ENCODE data around the gene PLEKHA5.
"Not testable (repeated sequence)": the region's sequence is repeated elsewhere in the genome, so short reads cannot be mapped to it uniquely, and the experiment has no call there.

Gene PLEKHA5

GRCh38 chr12:19223018-19223417 lies 93.5 kb downstream of the PLEKHA5 start:
- TF ChIP-seq, protein P1, sequence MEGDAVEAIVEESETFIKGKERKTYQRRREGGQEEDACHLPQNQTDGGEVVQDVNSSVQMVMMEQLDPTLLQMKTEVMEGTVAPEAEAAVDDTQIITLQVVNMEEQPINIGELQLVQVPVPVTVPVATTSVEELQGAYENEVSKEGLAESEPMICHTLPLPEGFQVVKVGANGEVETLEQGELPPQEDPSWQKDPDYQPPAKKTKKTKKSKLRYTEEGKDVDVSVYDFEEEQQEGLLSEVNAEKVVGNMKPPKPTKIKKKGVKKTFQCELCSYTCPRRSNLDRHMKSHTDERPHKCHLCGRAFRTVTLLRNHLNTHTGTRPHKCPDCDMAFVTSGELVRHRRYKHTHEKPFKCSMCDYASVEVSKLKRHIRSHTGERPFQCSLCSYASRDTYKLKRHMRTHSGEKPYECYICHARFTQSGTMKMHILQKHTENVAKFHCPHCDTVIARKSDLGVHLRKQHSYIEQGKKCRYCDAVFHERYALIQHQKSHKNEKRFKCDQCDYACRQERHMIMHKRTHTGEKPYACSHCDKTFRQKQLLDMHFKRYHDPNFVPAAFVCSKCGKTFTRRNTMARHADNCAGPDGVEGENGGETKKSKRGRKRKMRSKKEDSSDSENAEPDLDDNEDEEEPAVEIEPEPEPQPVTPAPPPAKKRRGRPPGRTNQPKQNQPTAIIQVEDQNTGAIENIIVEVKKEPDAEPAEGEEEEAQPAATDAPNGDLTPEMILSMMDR (IDR thresholded peaks at IDR 0.05): peak; percentile 18
- Histone ChIP-seq H3K4me3 (ENCODE audit: low read depth, low read length) (no peak overlapping the region), H3K27ac (no peak overlapping the region), H2AFZ (no peak overlapping the region), H3K9me3 (ENCODE audit: control insufficient read depth, low read length) (no peaks in the 10 kb centered on the region), H3K27me3 (ENCODE audit: control insufficient read depth, insufficient read depth, low read length) (no peaks in the 10 kb centered on the region), H3K36me3 (ENCODE audit: control insufficient read depth, insufficient read depth, low read length) (no peaks in the 10 kb centered on the region), H3K4me2 (ENCODE audit: low read length) (no peak overlapping the region), H3K4me1 (peaks cover 3% of the 10 kb centered on the region), H3K9ac (no peak overlapping the region), H3K79me2 (peaks cover 10% of the 10 kb centered on the region)

- Histone ChIP-seq H3K4me1 (peaks cover 3% of the 10 kb centered on the region), H3K9me3 (ENCODE audit: control insufficient read depth, low read length) (no peaks in the 10 kb centered on the region), H2AFZ (no peak overlapping the region), H3K9ac (no peak overlapping the region), H3K79me2 (peaks cover 10% of the 10 kb centered on the region), H3K4me3 (ENCODE audit: low read depth, low read length) (no peak overlapping the region), H3K27me3 (ENCODE audit: control insufficient read depth, insufficient read depth, low read length) (no peaks in the 10 kb centered on the region), H3K27ac (no peak overlapping the region), H3K4me2 (ENCODE audit: low read length) (no peak overlapping the region), H3K36me3 (ENCODE audit: control insufficient read depth, insufficient read depth, low read length) (no peaks in the 10 kb centered on the region)
- TF ChIP-seq, protein P1 (IDR thresholded peaks at IDR 0.05): no peak
These were observed 94.2 kb downstream of the PLEKHA5 start for GRCh38 chr12:19223695-19224094.

DNA sequence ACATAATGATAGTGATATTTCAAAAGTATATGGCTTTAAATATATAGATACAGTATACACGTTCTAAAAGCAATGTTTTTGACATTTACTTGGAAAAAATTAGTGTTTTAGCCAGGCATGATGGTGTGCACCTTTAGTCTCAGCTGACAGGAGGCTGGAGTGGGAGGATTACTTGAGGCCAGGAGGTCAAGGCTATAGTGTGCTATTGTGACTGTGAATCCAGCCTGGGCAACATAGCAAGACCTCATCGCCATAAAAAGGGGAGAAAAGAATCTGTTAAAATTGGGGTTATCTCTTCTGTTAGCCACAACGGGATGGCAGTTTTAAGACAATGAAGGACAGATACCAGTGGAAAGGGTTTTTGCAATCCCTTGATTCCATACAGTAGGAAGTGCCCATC lies 95.2 kb downstream of the PLEKHA5 start:
- H3K79me2 ChIP-seq: peaks cover 10% of the 10 kb centered on the region
- H3K4me3 ChIP-seq (ENCODE audit: low read depth, low read length): no peak overlapping the region
- no peaks in the 10 kb centered on the region for H3K36me3 ChIP-seq (ENCODE audit: control insufficient read depth, insufficient read depth, low read length)
- H3K4me2 ChIP-seq (ENCODE audit: low read length): no peak overlapping the region
- peaks cover 3% of the 10 kb centered on the region for H3K4me1 ChIP-seq
- H3K9ac ChIP-seq: no peak overlapping the region
- H3K9me3 ChIP-seq (ENCODE audit: control insufficient read depth, low read length): no peaks in the 10 kb centered on the region
- no peak overlapping the region for H3K27ac ChIP-seq
- H3K27me3 ChIP-seq (ENCODE audit: control insufficient read depth, insufficient read depth, low read length): no peaks in the 10 kb centered on the region
- H2AFZ ChIP-seq: no peak overlapping the region
- TF ChIP-seq, protein P1 (IDR thresholded peaks at IDR 0.05): no peak

DNA sequence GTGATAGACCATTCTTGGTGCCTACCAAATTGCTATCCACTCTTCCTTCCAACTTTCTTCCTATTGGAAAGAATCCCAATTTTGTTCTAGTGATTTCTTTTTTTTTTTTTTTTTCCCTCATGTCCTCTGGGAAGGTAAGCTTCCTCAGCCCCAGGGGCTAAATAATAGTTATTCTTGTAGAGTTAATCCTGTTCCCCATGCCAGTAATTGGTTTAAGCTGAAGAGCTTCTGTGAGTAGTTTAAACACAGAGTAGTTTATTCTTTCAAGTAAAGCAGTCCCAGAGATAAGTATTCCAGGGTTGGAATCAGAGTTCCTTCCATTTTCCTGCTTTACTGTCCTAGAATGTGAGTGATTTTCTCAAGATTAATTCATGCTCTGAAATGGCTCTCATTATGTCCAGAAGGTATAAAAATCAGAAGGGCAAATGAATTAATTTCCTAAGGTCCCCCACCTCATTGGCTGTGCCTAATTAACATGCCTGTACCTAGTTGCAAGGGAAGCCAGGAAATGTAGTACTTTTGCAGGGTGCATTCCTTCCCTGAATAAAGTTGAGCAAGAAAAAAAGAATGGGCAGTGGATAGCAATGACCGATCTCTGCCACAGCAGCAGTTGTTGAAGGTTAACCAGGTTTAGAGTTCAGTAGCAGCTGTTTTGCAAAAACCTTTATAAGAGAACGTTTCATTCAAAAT lies 97.8 kb downstream of the PLEKHA5 start:
- no peak overlapping the region for H3K9ac ChIP-seq
- no peak overlapping the region for H3K27ac ChIP-seq
- H3K79me2 ChIP-seq: peaks cover 10% of the 10 kb centered on the region
- peaks cover 3% of the 10 kb centered on the region for H3K4me1 ChIP-seq
- TF ChIP-seq, protein P1 (IDR thresholded peaks at IDR 0.05): no peak
- H3K4me2 ChIP-seq (ENCODE audit: low read length): no peak overlapping the region
- no peaks in the 10 kb centered on the region for H3K9me3 ChIP-seq (ENCODE audit: control insufficient read depth, low read length)
- H3K4me3 ChIP-seq (ENCODE audit: low read depth, low read length): no peak overlapping the region
- no peaks in the 10 kb centered on the region for H3K27me3 ChIP-seq (ENCODE audit: control insufficient read depth, insufficient read depth, low read length)
- H2AFZ ChIP-seq: no peak overlapping the region
- H3K36me3 ChIP-seq (ENCODE audit: control insufficient read depth, insufficient read depth, low read length): no peaks in the 10 kb centered on the region

DNA sequence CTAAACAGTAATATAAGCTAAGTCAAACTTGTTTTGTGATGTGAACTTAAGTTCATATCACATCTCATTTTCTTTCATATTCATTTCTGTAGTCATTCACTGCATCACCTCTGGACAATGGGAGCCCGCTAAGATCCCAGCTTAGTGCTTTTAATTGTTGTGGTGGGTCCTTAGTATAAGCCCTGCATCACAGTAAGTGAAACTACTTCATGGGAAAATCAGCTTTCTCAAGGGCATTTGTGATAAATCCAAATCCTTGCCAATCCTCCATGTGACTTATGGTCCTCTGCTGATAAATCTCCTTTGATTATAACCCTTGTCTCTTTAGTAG lies 98.3 kb downstream of the PLEKHA5 start:
- H3K4me2 ChIP-seq (ENCODE audit: low read length): no peak overlapping the region
- no peak overlapping the region for H3K27ac ChIP-seq
- no peak overlapping the region for H2AFZ ChIP-seq
- H3K4me1 ChIP-seq: peaks cover 3% of the 10 kb centered on the region
- H3K79me2 ChIP-seq: peaks cover 10% of the 10 kb centered on the region
- no peak overlapping the region for H3K9ac ChIP-seq
- no peaks in the 10 kb centered on the region for H3K9me3 ChIP-seq (ENCODE audit: control insufficient read depth, low read length)
- H3K4me3 ChIP-seq (ENCODE audit: low read depth, low read length): no peak overlapping the region
- no peaks in the 10 kb centered on the region for H3K36me3 ChIP-seq (ENCODE audit: control insufficient read depth, insufficient read depth, low read length)
- TF ChIP-seq, protein P1 (IDR thresholded peaks at IDR 0.05): no peak
- no peaks in the 10 kb centered on the region for H3K27me3 ChIP-seq (ENCODE audit: control insufficient read depth, insufficient read depth, low read length)

DNA sequence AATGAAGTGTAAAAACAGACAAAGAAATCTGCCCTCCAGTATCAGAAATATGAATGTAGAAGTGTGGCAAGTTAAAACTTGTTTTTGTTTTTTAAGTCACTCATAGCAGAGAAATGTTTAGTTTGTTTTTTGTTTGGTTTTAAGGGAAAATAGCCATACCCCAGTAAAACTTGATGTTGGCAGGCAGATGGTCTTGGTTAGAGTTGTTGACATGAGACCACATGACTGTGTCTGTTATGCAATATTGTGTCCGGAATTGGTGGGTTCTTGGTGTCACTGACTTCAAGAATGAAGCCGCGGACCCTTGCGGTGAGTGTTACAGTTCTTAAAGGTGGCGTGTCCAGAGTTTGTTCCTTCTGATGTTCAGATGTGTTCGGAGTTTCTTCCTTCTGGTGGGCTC lies 99.5 kb downstream of the PLEKHA5 start:
- not testable (repeated sequence) for H3K9ac ChIP-seq; H3K4me1 ChIP-seq; H3K27me3 ChIP-seq (ENCODE audit: control insufficient read depth, insufficient read depth, low read length); H2AFZ ChIP-seq; H3K36me3 ChIP-seq (ENCODE audit: control insufficient read depth, insufficient read depth, low read length); H3K4me3 ChIP-seq (ENCODE audit: low read depth, low read length); H3K9me3 ChIP-seq (ENCODE audit: control insufficient read depth, low read length); H3K4me2 ChIP-seq (ENCODE audit: low read length); H3K27ac ChIP-seq
- H3K79me2 ChIP-seq: peaks cover 10% of the 10 kb centered on the region

All from parathyroid adenoma (tissue), 2 donors.